HepG2 (cell line): ENCODE measurements around the gene SLC44A5.

Experiments used
- NCOA1 ChIP-seq: sonication (generic); formaldehyde crosslinking; IDR thresholded peaks from 2 replicates; pipeline ENCODE4 v1.9.0; 2021; ENCODE audit warnings: missing genetic modification reagents
- NR2F2 ChIP-seq: IDR thresholded peaks from 2 replicates; pipeline ENCODE4 v1.6.1; 2012; ENCODE audit warnings: low read depth, inconsistent platforms, borderline replicate concordance
- TCF12 ChIP-seq, 2 experiments: fragments of 450-650 bp in 1 of 2; sonication (generic) in 1 of 2; formaldehyde crosslinking in 1 of 2; IDR thresholded peaks; 2 replicates each; pipeline versions ENCODE4 v1.6.1 to v1.8.0; 2017 to 2022; ENCODE audit warnings: antibody characterized with exemption in 1 of 2, mild to moderate bottlenecking in 1 of 2, missing genetic modification reagents in 1 of 2, moderate library complexity in 1 of 2
- TEAD2 ChIP-seq: sonication (generic); formaldehyde crosslinking; IDR thresholded peaks from 2 replicates; pipeline ENCODE4 v1.9.0; 2021; ENCODE audit warnings: missing genetic modification reagents
- ZNF558 ChIP-seq: sonication (generic); formaldehyde crosslinking; IDR thresholded peaks from 2 replicates; pipeline ENCODE4 v1.9.0; 2022; ENCODE audit warnings: mild to moderate bottlenecking, missing genetic modification reagents, borderline replicate concordance
- ZXDC ChIP-seq: sonication (generic); formaldehyde crosslinking; IDR thresholded peaks from 2 replicates; pipeline ENCODE4 v1.5.0; 2020; ENCODE audit warnings: mild to moderate bottlenecking, missing genetic modification reagents

- no peak for TF ChIP-seq NCOA1 (CRISPR knock-in tag)
- no peak for TF ChIP-seq TEAD2 (CRISPR knock-in tag)
- no peak for TF ChIP-seq NR2F2
- TF ChIP-seq ZNF558 (CRISPR knock-in tag): no peak
- TF ChIP-seq TCF12 (IDR thresholded peaks at IDR 0.05): no peak
- TF ChIP-seq TCF12 (CRISPR knock-in tag; IDR thresholded peaks at IDR 0.05): no peak
- no peak for TF ChIP-seq ZXDC
These were observed 436.7 kb downstream of the SLC44A5 start for GRCh38 chr1:75174031-75174760.
